NCI-H460 (cell line): ENCODE measurements around the gene NDFIP1. TPM values are rescaled to one million over a fixed set of nuclear protein-coding genes. Genes with fewer than 3 reads are reported as not detected.
A peak's percentile ranks its signal among the peaks of the same experiment; 100 is the strongest.

ENCODE experiments used
- DNase-seq: peaks from one replicate; pipeline ENCODE4 v3.0.0-alpha.2; 2016; ENCODE audit warnings: low read depth; ENCODE audit errors: extremely low read depth
- total RNA-seq: library from RNA; depleted of rRNA; stranded (reverse); fragments of >200 nt; shearing (Covaris generic); gene quantifications from 2 replicates; pipeline ENCODE4 v1.2.3, GENCODE V29; 2014

Gene NDFIP1
- total RNA-seq, 1 experiment from 2014 or later, result 74.8 TPM

- no peak for DNase-seq
Observed at GRCh38 chr5:142117579-142118151, 9.1 kb downstream of the NDFIP1 start.

GRCh38 chr5:142118155-142118686 lies 9.6 kb downstream of the NDFIP1 start:
- DNase-seq, result no peak

DNA sequence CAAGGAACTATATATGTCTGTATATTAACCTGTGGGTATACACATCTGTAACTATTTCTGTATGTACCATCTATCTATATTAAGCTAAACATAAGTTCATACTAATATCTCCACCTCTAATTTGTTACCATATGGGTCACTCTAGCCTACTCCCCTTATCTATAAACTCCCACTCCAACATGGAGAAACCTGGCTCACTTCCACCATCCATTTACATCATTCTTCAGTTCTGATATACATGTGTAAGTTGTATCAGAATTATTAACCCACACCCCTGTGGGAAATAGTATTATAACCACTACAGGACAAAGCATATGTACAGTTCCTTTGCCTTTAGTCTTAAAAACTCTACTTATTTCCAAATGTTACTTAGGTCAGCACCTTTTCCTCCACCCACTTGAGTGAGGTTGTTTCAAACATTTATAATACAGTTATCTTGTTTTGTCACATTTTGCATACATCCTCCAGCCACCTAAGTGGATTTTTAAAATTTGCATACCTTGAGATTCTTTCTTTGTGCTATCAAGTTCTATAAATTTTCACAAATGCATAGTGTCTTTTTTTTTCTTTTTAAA lies 10.6 kb downstream of the NDFIP1 start:
- no peak for DNase-seq

DNA sequence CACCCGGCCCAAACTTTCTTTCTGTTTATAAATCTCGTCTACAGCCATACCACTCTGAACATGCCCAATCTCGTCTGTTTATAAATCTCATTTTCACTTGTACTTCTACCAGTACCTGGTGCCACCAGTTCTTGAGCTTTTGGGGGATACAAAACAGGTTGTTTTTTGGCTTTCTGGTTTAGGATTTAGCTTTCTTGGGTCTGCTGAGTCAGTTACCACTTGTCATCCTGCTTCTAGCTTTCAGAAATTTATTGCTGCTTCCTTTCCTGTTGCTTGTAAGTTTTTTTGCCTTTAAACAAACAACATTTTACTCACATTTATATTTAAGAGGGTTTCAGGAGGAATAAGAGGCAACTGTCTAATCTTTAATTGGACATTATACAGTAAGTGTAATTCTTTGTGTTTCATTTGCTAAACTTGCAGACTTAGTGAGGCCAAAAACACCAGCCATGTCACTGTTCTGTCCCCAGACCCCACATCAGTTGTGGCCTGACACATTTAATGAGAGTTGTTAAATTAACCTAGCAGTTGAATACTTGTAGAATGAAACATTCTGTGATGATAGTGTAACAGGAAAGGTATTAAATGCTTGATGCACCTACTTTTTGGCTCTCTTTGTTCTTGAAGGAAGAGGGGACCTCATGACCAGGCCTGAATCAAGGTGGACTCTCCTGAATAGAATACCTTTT lies 11.8 kb downstream of the NDFIP1 start:
- no peak for DNase-seq

DNA sequence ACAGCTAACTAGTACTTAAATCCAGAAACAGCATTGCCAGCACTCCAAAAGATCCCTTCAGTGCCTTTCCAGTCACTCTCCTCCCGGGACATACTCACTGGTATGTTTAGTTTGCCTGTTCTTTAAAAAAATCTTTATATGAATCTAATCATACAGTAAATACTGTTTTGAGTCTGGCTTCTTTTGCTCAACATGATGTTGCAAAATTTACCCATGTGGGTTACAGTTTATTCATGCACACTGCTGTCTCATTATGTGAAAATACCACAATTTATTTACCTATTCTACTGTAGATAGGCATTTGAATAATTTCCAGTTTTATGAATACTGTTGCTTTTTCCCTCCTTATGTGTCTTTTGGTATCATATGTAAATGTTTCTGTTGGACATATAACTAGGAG lies 13.5 kb downstream of the NDFIP1 start:
- DNase-seq, result no peak

DNA sequence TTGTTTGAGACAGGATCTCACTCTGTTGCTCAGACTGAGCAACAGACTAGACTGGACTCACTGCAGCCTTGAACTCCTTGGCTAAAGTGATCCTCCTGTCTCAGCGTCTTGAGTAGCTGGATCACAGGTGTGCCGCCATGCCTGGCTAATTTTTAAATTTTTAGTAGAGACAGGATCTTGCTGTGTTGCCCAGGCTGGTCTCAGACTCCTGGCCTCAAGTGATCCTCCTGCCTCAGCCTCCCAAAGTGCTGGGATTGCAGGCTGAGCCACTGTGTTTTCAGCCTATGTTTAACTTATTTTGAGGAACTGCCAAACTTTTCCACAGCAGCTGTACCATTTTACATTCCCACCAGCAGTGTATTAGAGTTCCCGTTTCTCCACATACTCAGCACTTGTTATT lies 16.8 kb downstream of the NDFIP1 start:
- no peak for DNase-seq

GRCh38 chr5:142125963-142126362 lies 17.4 kb downstream of the NDFIP1 start:
- no peak for DNase-seq

DNA sequence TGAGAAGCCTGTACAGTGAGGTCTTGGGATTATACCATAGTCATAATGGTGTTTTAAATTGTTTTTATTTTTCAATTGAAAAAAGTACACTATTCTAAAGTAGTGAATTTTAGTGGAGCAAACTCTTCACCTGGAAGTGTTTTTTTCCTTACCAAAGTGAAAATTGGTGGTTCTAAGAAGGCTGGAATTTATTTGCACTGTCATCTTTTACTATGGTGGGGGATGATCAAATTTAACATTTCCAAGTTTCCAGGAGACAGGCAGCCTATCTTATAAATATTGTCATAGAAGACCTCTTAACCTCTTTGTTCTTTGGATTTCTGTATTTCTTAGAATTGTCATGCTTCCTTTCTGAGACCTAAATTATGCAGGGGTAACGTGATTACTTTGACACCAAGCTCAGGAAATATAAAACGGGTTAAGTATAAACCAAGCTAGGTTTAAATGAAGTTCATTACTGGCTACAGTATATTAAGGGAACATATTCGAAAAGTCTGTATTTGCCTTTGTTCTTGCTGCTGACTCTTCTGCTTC lies 20.2 kb downstream of the NDFIP1 start:
- DNase-seq, result no peak

DNA sequence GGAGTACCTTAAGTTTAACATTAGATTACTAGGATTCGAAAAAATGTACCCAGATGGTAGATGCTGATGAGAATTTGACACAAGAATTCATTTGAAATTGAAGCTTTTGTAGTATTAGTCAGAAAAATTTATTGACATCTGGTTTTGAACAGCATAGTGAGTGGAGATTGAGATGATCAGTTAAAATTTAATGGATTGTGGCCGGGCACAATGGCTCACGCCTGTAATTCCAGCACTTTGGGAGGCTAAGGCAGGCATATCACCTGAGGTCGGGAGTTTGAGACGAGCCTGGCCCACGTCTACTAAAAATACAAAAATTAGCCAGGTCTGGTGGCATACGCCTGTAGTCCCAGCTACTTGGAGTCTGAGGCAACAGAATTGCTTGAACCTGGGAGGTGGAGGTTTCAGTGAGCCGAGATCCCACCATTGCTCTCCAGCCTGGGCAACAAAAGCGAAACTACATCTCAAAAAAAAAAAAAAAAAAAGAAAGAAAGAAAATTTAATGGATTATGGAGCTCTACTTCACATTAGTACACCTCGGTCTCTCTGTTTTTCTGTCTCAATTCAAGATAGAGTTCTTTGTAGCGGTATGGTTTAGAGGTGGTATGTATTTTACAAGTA lies 21.0 kb downstream of the NDFIP1 start:
- no peak for DNase-seq

- no peak for DNase-seq
Observed at GRCh38 chr5:142131394-142131793, 22.8 kb downstream of the NDFIP1 start.

DNA sequence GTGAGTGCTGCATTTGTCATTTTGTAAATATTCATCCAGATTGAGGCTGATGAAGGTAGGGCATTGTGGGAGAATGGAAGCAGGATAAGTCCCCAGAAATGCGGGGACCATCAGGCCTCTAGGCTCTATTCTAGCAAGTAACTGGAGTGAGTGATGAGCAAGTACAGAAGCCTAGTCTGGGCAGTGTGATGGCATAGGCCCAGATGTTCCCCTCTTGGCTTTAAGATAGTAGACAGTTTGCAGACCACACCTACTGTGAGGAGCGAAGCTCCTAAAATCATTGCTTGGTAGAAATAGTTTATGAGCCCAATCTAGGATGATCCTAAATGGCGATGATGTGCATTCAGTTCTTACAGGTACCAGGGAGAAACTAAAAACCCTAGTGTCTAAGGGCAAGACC lies 24.3 kb downstream of the NDFIP1 start:
- no peak for DNase-seq

DNA sequence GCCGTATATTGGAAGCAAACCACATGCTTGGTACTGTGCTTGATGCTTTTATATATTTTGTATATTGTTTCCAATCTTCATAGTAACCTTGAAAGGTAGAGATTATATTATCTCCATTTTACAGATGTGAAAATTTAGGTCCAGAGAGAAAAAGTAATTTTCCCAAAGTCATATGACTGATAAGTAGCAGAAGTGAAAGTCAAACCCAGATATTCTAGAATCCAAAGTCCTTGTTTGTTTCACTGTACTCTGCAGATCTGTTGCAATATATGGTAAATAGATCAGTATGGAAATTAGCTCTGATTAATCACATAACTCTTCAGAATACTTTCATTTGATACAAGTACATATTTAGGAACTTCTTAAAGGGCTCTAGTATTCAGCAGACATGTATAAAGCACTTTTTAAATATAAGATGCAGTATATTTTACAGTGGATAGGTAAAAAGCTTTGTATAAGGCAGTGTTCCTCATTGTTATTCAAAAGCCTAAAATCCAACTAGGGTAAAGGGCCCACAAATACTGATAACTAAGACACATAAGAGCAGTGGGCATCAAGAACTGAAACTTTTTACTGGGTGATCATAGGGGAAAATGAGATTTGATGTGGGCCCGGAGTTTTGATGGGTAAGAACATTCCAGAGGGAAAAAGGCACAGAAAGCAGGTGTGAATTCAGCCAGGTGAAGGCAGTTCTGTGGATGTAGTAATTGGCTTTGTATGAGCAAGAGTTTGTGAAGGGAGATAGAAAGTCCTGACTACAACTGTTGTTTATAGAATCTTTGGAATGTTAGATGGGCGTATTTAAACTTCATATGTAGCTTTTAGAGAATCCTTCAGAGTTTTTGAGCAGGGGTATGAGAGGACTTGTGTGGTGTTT lies 25.0 kb downstream of the NDFIP1 start:
- no peak for DNase-seq

DNA sequence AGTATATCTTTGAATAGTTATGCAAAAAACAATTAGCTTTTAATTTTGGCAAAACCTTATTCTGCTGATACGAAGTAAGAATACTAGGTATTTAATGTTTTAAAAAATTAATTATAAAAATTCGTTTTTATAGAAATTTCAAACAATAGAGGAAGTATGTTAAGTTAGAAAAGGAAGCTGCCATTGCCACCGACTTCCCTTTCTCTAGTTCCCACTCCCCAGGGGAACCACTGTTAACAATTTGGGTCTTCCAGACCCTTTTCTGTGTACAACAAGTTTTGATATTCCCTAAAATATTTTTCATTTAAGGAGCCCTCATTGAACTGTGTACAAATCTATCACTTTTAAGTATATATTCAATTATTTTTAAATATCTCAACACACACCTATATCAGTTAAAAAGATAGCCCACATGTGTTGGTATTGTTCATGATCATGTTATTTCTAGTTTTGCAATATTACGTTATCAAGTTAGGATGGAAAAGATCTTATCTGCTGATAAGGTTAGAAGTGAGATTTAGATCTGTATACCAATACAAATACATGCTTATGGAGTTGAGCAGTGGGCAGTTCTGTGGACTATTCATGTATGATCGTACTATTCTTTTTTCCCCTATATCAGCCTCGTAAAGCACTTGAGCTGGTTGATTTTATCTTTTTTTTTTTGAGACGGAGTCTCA lies 25.9 kb downstream of the NDFIP1 start:
- DNase-seq, result no peak

- peak; percentile 2 for DNase-seq
Observed at GRCh38 chr5:142141463-142141862, 32.9 kb downstream of the NDFIP1 start.

DNA sequence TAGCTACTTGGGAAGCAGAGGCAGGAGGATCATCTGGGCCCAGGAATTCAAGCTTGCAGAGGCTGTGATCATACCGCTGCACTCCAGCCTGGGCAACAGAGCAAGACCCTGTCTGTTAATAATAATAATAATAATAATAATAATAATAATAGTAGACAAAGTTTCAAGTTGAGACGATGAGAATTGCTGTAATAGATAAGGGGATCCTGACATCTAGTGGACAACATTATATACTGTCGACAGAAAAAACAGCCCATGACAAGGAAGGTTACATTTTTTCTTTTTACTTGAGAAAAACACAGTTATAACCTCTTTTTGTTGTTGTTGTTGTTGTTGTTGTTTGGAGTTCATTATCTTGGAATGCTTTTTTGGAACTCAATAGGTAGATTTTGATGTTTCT lies 35.3 kb downstream of the NDFIP1 start:
- peak; percentile 45 for DNase-seq

GRCh38 chr5:142145106-142145900 lies 36.7 kb downstream of the NDFIP1 start:
- peak; percentile 65 for DNase-seq

GRCh38 chr5:142149363-142149762 lies 40.8 kb downstream of the NDFIP1 start:
- no peak for DNase-seq

DNA sequence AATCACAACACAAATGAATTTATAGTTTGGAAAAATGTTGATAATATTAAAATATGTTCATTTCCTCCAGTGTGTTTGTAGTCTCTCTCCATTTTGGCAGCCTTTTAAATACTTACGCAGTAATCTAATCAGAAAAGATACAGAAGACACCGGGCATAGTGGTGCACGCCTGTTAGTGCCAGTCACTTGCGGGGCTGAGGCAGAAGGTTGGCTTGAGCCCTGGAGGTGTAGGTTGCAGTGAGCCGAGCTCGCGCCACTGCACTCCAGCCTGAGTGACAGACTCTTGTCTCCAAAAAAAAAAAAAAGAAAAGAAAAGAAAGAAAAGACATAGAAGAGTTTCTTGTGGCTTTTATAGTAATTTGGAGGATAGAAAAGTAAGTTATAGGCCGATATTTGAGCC lies 41.9 kb downstream of the NDFIP1 start:
- no peak for DNase-seq
